DOHH2 (cell line): Measurements from ENCODE around the gene CPD.
"Not testable (repeated sequence)": the region's sequence is repeated elsewhere in the genome, so short reads cannot be mapped to it uniquely, and the experiment has no call there.

Experiments
- H3F3A ChIP-seq: fragments of 200-600 bp; sonication (generic), shearing (Covaris generic); 2 replicates; pipeline ENCODE4 v1.6.0; 2016; ENCODE audit warnings: antibody characterized with exemption, mild to moderate bottlenecking; ENCODE audit not compliant: control insufficient read depth, insufficient read depth
- H3K27ac ChIP-seq: fragments of 200-600 bp; sonication (generic); 2 replicates; pipeline ENCODE4 v1.5.1; 2014; ENCODE audit warnings: low read depth, mild to moderate bottlenecking, low read length, moderate library complexity
- H3K27me3 ChIP-seq: fragments of 200-600 bp; sonication (generic); 2 replicates; pipeline ENCODE4 v1.6.1; 2014; ENCODE audit warnings: mild to moderate bottlenecking, low read length, mixed read lengths; ENCODE audit not compliant: control insufficient read depth
- H3K36me3 ChIP-seq: fragments of 200-600 bp; sonication (generic); 2 replicates; pipeline ENCODE4 v1.6.1; 2014; ENCODE audit warnings: mild to moderate bottlenecking, low read length, moderate library complexity, mixed read lengths; ENCODE audit not compliant: control insufficient read depth
- H3K4me1 ChIP-seq: fragments of 200-600 bp; sonication (generic); 2 replicates; pipeline ENCODE4 v1.6.1; 2014; ENCODE audit warnings: mild to moderate bottlenecking, low read length, mixed read lengths; ENCODE audit not compliant: control insufficient read depth
- H3K4me2 ChIP-seq: fragments of 200-600 bp; sonication (generic); 2 replicates; pipeline ENCODE4 v1.6.0; 2014; ENCODE audit warnings: mild to moderate bottlenecking, low read length, moderate library complexity
- H3K4me3 ChIP-seq: fragments of 200-600 bp; sonication (generic); 2 replicates; pipeline ENCODE4 v1.5.1; 2014; ENCODE audit warnings: mild to moderate bottlenecking, low read length, mixed read lengths
- H3K79me2 ChIP-seq: fragments of 200-600 bp; sonication (generic); 2 replicates; pipeline ENCODE4 v1.6.1; 2014; ENCODE audit warnings: mild to moderate bottlenecking, low read length, mixed read lengths; ENCODE audit not compliant: control insufficient read depth
- H3K9me2 ChIP-seq: fragments of 200-600 bp; sonication (generic); replicated peaks from 2 replicates; pipeline ENCODE4 v1.6.1; 2014; ENCODE audit warnings: mild to moderate bottlenecking, low read length, mixed read lengths; ENCODE audit not compliant: control insufficient read depth
- H3K9me3 ChIP-seq: fragments of 200-600 bp; sonication (generic); 2 replicates; pipeline ENCODE4 v1.6.1; 2014; ENCODE audit warnings: antibody characterized with exemption, low read length, mixed read lengths; ENCODE audit not compliant: control insufficient read depth, insufficient read depth
- H4K20me1 ChIP-seq: fragments of 200-600 bp; sonication (generic); 2 replicates; pipeline ENCODE4 v1.6.0; 2014; ENCODE audit warnings: low read depth, mild to moderate bottlenecking, antibody characterized with exemption, low read length, moderate library complexity; ENCODE audit not compliant: control insufficient read depth, insufficient read depth
- EZH2phosphoT487 ChIP-seq: fragments of 200-600 bp; sonication (generic); IDR thresholded peaks from 2 replicates; pipeline ENCODE4 v1.6.1; 2017; ENCODE audit warnings: borderline replicate concordance, mild to moderate bottlenecking, antibody characterized with exemption, low read length, moderate library complexity, mixed read lengths
- TF ChIP-seq, protein P1 (sequence below): fragments of 200-600 bp; sonication (generic); IDR thresholded peaks from one replicate; pipeline ENCODE4 v1.5.1; 2014; ENCODE audit warnings: antibody characterized with exemption, mild to moderate bottlenecking, low read depth, low read length; ENCODE audit not compliant: poor library complexity, severe bottlenecking

Gene CPD

DNA sequence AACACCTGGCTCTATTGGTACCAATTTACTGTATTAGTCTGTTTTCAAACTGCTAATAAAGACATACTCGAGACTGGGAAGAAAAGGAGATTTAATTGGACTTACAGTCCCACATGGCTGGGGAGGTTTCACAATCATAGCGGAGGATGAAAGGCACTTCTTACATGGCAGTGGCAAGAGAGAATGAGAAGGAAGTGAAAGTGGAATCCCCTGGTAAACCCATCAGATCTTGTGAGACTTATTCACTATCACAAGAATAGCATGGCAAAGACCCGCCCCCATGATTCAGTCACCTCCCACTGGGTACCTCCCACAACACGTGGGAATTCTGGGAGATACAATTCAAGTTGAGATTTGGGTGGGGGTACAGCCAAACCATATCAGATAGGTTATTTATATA lies 75.9 kb downstream of the CPD start:
- no peaks in the 10 kb centered on the region for H4K20me1 ChIP-seq

DNA sequence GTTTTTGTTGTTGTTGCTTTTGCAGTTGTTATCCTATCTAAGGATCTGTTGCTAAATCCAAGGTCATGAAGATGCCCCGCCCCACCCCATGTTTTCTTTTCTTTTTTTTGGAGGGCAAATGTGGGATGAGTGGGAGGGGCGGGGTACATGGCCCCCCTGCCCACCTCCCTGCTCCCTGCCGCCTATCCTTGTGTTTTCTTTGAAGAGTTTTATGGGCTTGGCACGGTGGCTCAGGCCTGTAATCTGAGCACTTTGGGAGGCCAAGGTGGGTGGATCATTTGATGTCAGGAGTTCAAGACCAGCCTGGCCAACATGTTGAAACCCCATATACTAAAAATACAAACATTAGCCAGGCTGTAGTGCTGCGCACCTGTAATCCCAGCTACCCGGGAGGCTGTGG lies 79.6 kb downstream of the CPD start:
- H3K9me2 ChIP-seq: no peaks in the 10 kb centered on the region
- H3K4me1 ChIP-seq: no peaks in the 10 kb centered on the region
- no peaks in the 10 kb centered on the region for H3K9me3 ChIP-seq
- peaks cover 26% of the 10 kb centered on the region for H3K36me3 ChIP-seq
- H3K27me3 ChIP-seq: no peaks in the 10 kb centered on the region
- no peak overlapping the region for H3K27ac ChIP-seq
- no peak overlapping the region for H3K4me3 ChIP-seq
- no peak overlapping the region for H3K4me2 ChIP-seq
- TF ChIP-seq EZH2phosphoT487: no peak
- TF ChIP-seq, protein P1, sequence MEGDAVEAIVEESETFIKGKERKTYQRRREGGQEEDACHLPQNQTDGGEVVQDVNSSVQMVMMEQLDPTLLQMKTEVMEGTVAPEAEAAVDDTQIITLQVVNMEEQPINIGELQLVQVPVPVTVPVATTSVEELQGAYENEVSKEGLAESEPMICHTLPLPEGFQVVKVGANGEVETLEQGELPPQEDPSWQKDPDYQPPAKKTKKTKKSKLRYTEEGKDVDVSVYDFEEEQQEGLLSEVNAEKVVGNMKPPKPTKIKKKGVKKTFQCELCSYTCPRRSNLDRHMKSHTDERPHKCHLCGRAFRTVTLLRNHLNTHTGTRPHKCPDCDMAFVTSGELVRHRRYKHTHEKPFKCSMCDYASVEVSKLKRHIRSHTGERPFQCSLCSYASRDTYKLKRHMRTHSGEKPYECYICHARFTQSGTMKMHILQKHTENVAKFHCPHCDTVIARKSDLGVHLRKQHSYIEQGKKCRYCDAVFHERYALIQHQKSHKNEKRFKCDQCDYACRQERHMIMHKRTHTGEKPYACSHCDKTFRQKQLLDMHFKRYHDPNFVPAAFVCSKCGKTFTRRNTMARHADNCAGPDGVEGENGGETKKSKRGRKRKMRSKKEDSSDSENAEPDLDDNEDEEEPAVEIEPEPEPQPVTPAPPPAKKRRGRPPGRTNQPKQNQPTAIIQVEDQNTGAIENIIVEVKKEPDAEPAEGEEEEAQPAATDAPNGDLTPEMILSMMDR: no peak
- H3K79me2 ChIP-seq: no peaks in the 10 kb centered on the region
- no peaks in the 10 kb centered on the region for H4K20me1 ChIP-seq
- H3F3A ChIP-seq: peaks cover 3% of the 10 kb centered on the region; the same call in 1 of the 2 replicates

More for the DNA sequence above, 75.9 kb downstream of the CPD start:
- H3K27ac ChIP-seq: no peak overlapping the region
- H3K9me3 ChIP-seq: no peaks in the 10 kb centered on the region
- peaks cover 24% of the 10 kb centered on the region for H3K36me3 ChIP-seq
- H3F3A ChIP-seq: peaks cover 3% of the 10 kb centered on the region; the same call in 1 of the 2 replicates
- H3K27me3 ChIP-seq: no peaks in the 10 kb centered on the region
- no peak overlapping the region for H3K4me2 ChIP-seq
- H3K79me2 ChIP-seq: no peaks in the 10 kb centered on the region
- no peak for TF ChIP-seq EZH2phosphoT487
- TF ChIP-seq, protein P1: no peak
- no peaks in the 10 kb centered on the region for H3K4me1 ChIP-seq
- no peaks in the 10 kb centered on the region for H3K9me2 ChIP-seq
- H3K4me3 ChIP-seq: no peak overlapping the region

DNA sequence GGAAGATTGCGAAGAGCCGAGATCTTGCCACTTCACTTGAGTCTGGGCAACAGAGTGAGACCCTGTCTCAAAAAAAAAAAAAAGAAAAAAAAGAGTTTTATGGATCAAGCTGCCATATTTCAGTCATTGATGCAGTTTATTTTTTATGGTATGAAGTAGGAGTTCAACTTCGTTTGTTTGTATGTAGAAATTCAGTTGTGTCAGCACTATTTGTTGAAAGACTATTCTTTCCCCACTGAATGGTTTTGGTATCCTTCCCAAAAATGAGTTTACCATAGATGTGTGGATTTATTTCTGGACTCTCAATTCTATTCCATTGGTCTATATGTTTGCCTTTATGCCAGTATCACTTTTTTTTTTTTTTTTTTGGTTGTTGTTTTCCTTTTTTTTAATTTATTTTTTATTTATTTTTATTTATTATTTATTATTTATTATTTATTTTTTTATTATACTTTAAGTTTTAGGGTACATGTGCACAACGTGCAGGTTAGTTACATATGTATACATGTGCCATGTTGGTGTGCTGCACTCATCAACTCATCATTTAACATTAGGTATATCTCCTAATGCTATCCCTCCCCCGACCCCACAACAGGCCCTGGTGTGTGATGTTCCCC lies 80.2 kb downstream of the CPD start:
- peaks cover 27% of the 10 kb centered on the region for H3K36me3 ChIP-seq
- not testable (repeated sequence) for H3K4me3 ChIP-seq, H3F3A ChIP-seq, H3K27ac ChIP-seq, H3K4me1 ChIP-seq, H3K27me3 ChIP-seq, H3K9me3 ChIP-seq, H3K4me2 ChIP-seq, H3K9me2 ChIP-seq, H3K79me2 ChIP-seq, H4K20me1 ChIP-seq

DNA sequence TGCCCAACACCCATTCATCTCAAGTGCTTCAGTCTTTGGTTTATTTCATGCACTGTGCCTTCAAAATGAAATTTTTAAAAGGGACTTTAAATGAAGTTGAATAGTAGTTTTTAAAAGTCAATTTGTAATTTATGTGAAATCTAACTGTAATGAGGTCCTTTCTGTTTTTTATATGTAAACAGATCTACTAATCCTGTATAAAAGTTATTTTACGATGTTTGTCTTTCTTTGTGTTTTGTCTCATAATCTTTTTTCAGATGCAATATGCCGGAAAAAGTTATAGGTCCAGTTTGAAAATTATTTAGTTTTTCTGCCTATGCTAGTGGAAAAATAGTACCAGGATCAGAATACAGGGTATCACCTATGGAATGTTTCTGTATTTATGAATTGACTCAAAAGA lies 89.7 kb downstream of the CPD start:
- Histone ChIP-seq H3K4me2 (no peak overlapping the region), H3K27me3 (no peaks in the 10 kb centered on the region), H3F3A (no peaks in the 10 kb centered on the region), H3K36me3 (peaks cover 4% of the 10 kb centered on the region; the same call in 1 of the 2 replicates), H3K9me2 (no peaks in the 10 kb centered on the region), H3K4me3 (no peak overlapping the region), H3K9me3 (no peaks in the 10 kb centered on the region), H3K79me2 (no peaks in the 10 kb centered on the region), H3K27ac (no peak overlapping the region), H4K20me1 (no peaks in the 10 kb centered on the region), H3K4me1 (no peaks in the 10 kb centered on the region)
- TF ChIP-seq, protein P1: no peak
- TF ChIP-seq EZH2phosphoT487: no peak
